ENCODE data around the gene C1QTNF12. TPM values are rescaled to one million over a fixed set of nuclear protein-coding genes. Genes with fewer than 3 reads are reported as not detected.

C1QTNF12 gene
- total RNA-seq, 1 donor from 2014 or later = 0.76 TPM

- no peak for DNase-seq (ENCODE audit: extremely low read depth, low read depth, low spot score)
These were observed 36.5 kb upstream of the C1QTNF12 start for GRCh38 chr1:1282998-1283397.

DNA sequence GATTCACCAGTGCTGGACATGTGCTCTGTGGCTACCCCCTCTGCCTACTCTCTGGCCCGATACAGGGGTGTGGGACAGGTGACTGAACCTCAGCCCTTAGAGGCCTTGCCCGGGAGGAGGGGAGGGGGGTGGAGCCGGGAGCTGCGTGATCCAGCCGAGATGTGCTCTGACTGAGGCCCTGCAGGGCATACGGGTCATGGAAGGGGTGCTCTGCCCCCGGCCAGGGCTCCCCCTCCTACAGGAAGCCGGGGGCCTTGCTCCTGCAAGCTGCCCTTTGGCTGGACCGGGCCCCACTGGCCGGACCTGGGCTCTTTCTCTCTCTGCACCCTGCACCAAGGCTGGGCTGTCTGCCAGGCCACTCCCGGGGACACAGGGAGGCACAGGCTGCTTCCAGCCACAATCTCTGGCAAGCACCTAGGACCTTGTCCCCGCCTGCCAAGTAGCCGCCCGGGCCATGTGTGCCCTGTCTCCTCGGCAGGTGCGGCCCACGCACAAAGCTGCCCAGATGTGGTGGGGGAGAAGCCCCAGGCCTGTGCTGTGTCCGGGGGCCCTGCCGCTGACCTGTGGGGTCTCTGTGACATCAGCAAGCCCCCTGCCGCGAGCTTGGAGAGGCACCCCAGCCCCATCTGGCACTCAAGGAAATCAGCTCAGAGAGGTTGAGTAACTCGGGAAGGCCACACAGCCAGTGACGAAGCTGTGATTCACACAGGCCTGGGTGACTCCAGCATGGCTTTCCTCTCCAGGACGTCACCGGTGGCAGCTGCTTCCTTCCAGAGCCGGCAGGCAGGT is 35.2 kb upstream of the C1QTNF12 start:
- DNase-seq (ENCODE audit: extremely low read depth, low read depth, low spot score) = no peak

DNA sequence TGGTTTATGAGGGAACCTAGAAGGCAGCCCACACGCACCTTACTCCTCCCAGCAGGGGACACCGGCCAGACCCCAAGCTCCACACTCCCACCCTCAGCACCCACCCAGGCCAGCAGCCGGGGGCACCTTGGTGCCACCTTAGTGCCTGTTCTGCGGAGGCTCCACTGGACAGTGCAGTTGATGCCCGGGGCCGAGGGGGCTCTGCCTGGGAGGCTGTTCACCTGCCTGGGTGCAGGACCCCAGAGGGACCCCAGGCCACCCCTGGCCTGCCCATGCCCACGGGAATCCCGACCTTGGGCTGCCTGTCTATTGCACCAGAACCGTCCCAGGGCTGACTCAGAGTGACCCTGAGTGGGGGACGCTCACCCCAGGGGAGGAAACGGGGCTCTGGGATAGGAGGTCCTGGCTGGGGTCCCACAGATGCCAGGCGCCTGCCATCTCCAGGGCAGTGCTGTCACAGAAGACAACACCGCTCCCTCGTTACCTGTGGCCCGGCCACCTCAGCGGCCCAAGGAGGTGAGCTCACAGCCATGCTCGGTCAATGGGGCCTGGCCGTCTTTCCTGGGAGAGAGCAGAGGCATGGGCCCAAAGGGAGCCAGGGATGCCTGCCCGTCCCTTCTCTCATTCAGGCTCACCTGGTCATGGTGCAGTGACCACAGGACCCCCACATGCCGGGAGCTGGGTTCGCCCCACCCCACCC is 34.4 kb upstream of the C1QTNF12 start:
- no peak for DNase-seq (ENCODE audit: extremely low read depth, low read depth, low spot score)

DNA sequence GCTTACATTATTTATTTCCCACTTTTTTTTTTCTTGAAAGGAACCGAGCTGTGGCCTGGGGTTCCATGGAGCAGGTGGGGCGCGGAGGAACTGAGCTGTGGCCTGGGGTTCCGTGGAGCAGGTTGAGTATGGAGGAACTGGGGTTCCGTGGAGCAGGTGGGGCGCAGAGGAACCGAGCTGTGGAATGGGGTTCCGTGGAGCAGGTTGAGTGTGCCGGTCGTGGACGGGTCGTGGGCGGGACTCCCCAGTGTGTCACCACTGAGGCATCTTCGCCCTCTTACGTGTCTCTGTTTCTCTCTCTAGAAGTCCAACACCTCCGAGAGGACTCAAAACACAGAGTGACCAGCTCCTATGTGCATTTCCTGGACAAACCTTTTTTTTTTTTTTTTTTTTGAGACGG is 32.5 kb upstream of the C1QTNF12 start:
- DNase-seq (ENCODE audit: extremely low read depth, low read depth, low spot score) = no peak

DNA sequence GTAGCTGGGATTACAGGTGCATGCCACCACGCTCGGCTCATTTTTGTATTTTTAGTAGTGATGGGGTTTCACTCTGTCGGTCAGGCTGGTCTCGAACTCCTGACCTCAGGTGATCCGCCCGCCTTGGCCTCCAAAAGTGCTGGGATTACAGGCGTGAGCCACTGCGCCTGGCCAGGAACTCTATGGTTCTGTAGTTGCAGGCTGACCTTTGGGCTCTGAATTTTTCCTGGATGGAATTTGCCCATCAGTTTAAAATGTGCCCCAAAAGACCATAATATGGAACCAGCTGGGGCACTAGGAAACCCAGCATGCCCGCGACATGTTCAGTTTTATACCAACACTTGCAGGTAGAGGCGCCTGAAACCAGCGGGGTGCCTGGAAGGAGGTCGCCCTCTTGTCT is 32.1 kb upstream of the C1QTNF12 start:
- DNase-seq (ENCODE audit: extremely low read depth, low read depth, low spot score) = no peak

- no peak for DNase-seq (ENCODE audit: extremely low read depth, low read depth, low spot score)
These were observed 29.3 kb upstream of the C1QTNF12 start for GRCh38 chr1:1275836-1276235.

DNA sequence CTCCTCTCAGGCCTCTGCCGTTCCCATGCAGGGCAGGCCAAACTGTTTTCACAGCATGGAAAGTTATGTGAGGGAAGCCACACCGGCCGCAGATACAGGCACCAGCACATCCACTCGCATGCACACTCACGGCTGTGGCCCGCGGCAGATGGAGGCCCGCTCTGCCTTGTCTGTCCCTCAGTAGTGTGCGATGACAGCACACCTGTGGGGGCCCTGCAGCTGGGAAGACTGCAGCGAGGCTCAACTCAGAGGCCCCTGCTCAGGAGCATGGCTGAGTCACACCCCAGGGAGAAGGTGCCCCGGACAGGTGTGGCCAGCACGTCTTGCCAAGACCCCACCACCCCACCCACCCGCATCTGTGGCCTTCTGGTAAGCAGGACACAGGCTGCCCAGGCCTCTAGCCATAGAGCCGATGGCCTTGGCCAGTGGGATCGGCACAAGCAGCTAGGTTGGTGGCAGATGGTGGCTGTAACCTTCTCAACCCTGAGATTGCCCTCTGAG is 28.5 kb upstream of the C1QTNF12 start:
- DNase-seq (ENCODE audit: extremely low read depth, low read depth, low spot score) = no peak

DNA sequence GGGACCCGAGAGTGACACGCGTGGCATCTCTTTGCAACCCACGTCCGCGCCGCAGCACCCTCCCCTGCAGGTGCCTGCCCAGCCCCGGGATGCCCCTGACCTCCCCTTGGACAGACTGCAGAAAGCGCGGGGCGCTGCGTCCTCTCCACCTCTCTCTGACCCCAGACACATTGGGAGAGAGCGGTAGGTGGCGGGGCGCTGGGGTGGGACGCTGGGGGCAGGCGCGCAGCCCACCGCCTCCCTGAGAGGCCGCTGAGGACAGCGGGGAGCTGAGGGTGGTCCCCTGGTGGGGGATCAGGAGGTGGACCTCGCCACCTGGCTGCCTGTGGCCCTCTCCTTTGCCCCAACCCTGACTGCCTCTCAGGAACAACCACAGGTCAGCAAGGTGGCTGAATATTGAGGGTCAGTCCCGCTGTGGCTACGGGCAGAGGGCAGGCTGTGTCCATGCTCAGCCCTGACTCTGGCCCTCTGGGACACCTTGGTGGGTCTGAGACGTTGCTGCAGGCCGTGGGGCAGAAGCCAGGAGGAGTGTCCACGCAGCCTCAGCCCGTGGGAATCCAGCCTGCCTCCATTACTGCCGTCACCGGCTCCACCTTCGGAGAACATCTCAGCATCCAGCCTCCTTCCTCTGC is 27.9 kb upstream of the C1QTNF12 start:
- DNase-seq (ENCODE audit: extremely low read depth, low read depth, low spot score) = no peak

DNA sequence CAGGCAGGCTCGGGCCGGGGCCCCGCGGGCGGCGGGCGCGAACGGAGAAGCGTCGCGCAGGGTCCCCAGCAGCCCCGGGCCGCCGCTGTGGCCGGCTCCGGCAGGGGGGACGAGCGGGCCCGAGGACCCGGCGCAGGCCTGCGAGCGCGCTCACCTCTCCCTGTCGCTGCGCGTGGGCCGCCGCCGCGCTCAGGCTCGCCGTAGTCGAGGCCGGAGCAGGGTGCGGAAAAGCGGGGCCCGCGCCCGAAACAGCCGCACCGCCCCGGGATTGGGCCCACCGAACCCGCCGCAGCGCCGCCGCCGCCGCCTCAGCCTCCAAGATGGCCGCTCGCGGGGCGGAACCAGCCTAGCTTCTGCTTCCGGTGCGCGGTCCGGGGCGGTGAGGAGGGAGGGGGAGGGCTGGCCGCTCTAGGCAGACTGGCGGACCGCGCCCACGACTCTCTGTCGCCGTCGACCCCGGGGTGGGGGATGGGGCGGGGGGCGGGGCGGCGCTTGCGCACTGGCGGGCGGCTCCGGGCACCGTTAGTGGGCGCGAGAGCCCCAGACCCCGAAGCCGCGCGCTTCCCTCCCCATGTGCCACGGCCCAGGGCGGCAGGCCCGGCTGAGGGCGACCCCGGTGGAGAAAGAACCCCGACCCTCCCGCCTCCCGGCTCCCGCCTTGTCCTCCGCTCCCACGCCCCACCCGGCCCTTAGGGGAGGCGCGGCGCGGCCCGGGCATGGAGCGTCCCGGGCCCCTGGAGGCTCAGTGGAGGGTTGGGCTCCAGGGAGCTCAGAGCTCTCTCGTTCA is 27.2 kb upstream of the C1QTNF12 start, which contains the start of gene UBE2J2:
UBE2J2 (minus strand) TSS at position 343 of the 787 bp plus-strand sequence. CDS start 5,862 bp downstream, outside the sequence.
- DNase-seq (ENCODE audit: extremely low read depth, low read depth, low spot score) = no peak

DNA sequence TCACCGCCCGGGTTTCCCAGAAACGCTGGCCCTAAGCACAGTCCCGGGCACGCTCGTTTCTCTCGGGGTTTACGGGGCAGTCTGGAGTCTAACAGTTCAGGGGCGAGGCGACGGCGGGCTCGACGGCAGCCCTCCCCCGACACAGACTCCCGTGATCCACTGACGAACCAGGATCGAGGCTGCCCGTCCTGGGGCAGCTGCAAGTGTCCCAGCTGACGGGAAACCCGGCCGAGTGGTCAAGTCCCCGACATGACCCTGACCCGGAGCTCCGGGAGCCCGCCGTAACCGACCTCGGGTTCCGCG is 26.6 kb upstream of the C1QTNF12 start:
- DNase-seq (ENCODE audit: extremely low read depth, low read depth, low spot score) = no peak

DNA sequence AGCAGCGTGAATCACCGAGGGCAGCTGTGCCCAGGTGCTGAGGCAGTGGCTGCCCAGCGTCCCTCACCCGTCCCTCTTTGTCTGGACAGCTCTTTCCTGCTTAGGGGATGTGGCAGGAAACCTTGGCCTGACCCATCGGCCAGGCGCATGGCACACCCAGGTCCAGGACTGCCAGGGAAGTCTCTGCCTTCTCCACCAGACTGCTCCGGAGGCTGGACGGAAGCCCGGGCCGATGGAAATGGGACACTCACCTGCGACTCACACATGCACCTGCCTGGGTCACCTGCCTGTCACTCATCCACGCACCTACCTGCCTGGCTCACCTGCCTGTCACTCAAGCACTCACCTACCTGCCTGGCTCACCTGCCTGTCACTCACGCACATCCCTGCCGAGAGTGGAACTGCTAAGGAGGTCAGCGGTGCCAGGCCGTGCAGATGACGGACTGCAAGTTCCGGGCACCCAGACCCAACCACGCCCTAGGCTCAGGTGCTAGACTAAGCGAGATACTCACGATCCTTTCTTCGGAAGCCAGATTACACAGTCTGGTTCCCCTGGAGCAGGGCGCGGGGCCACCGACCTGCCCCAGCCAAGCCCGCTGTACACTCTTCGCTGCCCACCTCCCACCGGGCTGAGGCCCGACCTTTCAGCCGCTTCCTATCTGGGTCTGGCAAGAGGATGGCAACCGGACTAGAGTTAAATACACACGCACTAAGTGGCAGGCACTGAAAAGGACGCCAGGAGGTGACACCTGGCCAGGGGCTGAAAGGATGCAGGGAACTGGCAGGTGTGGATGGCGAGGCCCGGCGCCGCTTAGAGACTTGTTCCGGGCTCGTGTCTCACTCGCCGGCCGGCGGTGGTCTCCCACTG is 26.1 kb upstream of the C1QTNF12 start:
- DNase-seq (ENCODE audit: extremely low read depth, low read depth, low spot score) = no peak

GRCh38 chr1:1270813-1271212 is 24.3 kb upstream of the C1QTNF12 start:
- no peak for DNase-seq (ENCODE audit: extremely low read depth, low read depth, low spot score)

DNA sequence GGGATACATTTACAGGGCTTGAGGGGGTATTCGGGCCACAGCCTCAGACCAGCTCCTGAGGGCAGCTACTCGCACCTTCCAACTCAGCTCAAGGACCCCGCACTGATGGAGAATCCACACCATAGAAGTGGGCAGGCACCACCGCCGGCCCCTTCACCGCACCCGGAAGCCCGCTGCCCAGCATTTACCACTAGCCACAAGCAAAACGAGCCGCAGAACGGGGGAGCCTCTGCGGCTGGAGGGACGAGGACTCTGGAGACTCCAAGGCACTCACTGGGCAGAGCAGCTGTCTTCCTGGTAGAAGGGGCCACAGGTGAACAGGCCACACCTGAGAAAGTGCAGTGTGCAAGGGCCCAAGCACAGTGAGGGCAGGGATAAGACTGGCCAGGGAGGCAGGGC is 21.8 kb upstream of the C1QTNF12 start:
- DNase-seq (ENCODE audit: extremely low read depth, low read depth, low spot score) = no peak

DNA sequence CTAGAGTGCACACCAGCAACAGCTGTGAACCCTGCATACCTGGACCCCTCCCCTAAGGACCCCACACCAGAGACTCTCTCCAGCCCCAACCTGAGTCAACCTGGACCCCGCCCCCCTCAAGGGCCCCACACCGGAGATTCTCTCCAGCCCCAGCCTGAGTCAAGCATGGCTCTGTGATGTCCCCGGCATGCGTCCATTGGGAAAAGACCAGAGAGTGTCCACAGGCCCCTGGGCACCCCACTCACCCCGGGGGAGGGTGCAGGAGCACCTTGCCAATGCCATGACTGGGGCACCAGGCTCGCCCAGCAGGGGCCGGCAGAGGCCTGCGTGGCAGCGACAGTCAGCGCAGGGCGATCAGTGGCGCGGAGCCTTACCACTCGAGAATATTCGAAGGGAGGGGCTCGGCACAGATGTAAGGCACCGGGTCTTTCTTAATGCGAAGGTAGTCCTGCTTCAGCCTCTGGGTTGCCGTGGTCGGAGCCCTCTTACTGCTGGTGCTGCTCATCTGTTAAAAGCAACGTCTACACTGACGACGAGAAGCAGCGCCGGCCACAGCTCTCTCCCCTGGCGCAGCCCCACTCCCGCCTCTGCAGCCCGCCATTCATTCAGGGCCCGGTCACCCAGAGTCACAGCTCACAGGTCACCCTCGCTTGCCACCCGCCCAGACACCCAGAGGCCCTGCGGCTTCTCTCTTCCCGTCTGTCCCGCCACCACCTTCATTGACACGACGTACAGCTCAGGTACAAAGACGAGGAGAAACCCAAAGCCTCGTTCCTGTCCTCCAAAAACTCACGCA is 21.2 kb upstream of the C1QTNF12 start:
- DNase-seq (ENCODE audit: extremely low read depth, low read depth, low spot score) = no peak

GRCh38 chr1:1264868-1265272 is 18.3 kb upstream of the C1QTNF12 start:
- no peak for DNase-seq (ENCODE audit: extremely low read depth, low read depth, low spot score)

- no peak for DNase-seq (ENCODE audit: extremely low read depth, low read depth, low spot score)
These were observed 17.5 kb upstream of the C1QTNF12 start for GRCh38 chr1:1264026-1264425.

DNA sequence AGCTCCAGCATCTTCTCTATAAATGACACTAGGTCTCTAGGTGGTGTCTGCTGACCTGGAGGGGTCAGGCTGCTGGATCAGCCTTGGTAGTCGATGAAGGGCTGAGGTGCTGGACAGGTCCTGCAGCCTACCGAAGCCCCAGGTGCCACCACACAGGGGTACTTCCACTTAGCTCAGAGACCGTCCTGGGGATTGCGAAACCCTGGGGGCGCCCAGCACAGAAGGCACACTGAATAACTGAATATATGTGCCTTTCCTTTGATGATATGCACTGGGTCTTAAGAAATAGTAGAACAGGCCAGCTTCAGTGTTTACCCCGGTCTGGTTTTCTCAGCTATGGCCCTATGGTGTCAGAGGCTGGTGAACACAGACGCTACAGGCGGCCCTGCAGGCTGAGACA is 16.2 kb upstream of the C1QTNF12 start:
- DNase-seq (ENCODE audit: extremely low read depth, low read depth, low spot score) = no peak

GRCh38 chr1:1262071-1262470 is 15.5 kb upstream of the C1QTNF12 start:
- DNase-seq (ENCODE audit: extremely low read depth, low read depth, low spot score) = no peak

DNA sequence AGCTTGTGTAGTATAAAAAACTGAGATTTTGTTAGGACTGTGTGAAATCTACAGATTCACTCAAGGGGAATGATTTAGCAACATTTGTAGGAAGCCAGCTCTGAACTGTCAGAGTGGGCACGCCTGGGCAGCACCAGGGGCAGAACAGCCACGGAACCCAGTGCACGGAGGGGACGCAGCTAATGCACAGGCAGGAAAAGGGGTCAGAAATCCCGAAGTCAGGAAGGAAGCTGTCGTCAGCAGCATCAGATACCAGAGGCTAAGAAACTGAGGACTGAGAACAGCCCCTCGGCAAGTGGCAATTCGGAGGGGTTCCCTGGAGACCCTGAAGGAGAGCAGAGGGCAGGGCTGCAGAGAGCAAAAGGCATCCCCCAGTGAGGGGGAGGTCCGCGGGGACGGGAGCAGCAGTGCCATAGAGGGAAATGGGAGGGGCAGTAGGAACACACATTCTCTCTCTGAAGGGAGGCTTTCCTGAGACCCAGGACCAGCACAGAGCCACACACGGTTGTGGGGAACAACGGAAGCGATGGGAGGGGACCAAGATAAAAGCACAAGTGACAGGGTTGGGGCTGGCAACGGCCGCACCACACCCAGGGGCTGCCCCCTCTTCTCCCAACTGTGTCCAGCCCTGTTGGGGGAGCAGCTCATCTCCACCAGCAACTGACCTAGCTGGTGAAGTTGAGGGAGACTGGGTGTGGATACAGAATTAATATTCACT is 14.5 kb upstream of the C1QTNF12 start:
- no peak for DNase-seq (ENCODE audit: extremely low read depth, low read depth, low spot score)
